Sigmoid colon (tissue), 3 donors: ENCODE measurements around the gene SSTR5.

Experiments
- POLR2A ChIP-seq, 2 donors: fragments of 450-650 bp; IDR thresholded peaks; one replicate each; pipeline ENCODE4 v1.6.1; 2016; ENCODE audit warnings: antibody characterized with exemption in 2 of 2, mild to moderate bottlenecking in 2 of 2, moderate library complexity in 2 of 2
- TF ChIP-seq, protein P1 (sequence below), 4 experiments: fragments of 450-650 bp in 3 of 4; fragments of 200-600 bp in 1 of 4; IDR thresholded peaks; one replicate each; pipeline ENCODE4 v1.5.1; 2016 to 2019; ENCODE audit warnings: antibody characterized with exemption in 4 of 4, mild to moderate bottlenecking in 3 of 4, moderate library complexity in 2 of 4

DNA sequence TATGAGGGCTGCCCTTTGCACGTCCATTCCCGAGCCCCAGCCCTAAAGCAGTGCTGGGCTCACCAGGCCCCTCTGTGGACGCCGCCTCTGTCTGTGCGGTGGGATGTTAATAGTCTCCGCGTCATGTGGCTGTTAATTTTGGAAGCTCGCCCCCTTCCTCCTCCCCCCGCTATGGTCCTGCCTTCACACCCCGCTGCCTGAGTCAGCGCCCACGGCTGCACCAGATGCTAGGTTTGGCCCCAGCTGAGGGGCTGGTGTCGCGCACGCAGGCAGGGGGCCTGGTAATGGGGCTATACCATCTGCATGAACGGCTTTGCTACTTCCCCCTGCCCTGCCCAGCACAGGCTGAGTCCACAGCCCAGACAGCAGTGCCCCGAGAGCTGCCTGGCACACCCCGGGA, 4.1 kb upstream of the SSTR5 start:
- TF ChIP-seq, protein P1, sequence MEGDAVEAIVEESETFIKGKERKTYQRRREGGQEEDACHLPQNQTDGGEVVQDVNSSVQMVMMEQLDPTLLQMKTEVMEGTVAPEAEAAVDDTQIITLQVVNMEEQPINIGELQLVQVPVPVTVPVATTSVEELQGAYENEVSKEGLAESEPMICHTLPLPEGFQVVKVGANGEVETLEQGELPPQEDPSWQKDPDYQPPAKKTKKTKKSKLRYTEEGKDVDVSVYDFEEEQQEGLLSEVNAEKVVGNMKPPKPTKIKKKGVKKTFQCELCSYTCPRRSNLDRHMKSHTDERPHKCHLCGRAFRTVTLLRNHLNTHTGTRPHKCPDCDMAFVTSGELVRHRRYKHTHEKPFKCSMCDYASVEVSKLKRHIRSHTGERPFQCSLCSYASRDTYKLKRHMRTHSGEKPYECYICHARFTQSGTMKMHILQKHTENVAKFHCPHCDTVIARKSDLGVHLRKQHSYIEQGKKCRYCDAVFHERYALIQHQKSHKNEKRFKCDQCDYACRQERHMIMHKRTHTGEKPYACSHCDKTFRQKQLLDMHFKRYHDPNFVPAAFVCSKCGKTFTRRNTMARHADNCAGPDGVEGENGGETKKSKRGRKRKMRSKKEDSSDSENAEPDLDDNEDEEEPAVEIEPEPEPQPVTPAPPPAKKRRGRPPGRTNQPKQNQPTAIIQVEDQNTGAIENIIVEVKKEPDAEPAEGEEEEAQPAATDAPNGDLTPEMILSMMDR (IDR thresholded peaks at IDR 0.05), result no peak
- TF ChIP-seq POLR2A (IDR thresholded peaks at IDR 0.05), result no peak
